Erythroblast (primary cell): ENCODE measurements around the gene ITPR1.
"Not testable (repeated sequence)": the region's sequence is repeated elsewhere in the genome, so short reads cannot be mapped to it uniquely, and the experiment has no call there.

Experiments used
- DNase-seq, 2 experiments: peaks; one replicate each; lab custom pipeline; 2025; lab: John Stamatoyannopoulos, UW
- GATA1 ChIP-seq: IDR thresholded peaks from 2 replicates; pipeline ENCODE4 v1.6.1; 2011; ENCODE audit warnings: low read depth, mild to moderate bottlenecking, control low read depth, low read length, moderate library complexity
- POLR2A ChIP-seq: IDR thresholded peaks from 2 replicates; pipeline ENCODE4 v1.6.1; 2011; ENCODE audit warnings: mild to moderate bottlenecking, low read length

Gene ITPR1

DNA sequence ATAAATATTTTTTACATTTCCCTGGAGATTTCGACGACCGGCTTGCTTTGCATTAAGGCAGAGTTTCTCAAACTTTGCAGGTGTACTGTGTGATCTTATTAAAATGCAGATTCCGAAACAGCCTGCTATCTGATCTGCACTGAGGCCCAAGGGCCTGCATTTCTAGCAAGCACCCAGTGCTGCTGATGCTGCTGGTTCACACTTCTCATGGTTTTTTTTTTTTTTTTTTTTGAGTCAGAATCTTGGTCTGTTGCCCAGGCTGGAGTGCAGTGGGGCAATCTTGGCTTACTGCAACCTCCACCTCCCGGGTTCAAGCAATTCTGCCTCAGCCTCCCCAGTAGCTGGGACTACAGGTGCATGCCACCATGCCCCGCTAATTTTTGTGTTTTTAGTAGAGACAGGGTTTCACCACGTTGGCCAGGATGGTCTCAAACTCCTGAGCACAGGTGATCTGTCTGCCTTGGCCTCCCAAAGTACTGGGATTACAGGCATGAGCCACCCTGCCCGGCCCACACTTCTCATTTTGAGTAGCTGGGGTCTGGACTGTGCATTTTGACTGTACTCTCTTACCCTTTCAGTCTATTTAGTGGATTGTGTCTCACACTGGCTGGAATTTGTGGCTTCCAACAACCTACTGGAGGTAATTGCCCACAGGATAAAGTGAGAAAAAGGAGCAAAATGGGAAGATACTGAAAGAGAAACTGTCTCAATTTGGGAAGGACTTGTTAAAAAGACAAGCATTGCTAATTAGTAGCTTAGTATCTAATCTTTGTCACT, 94.1 kb downstream of the ITPR1 start:
- TF ChIP-seq POLR2A, result no peak
- TF ChIP-seq GATA1, result no peak
- no peak for DNase-seq

DNA sequence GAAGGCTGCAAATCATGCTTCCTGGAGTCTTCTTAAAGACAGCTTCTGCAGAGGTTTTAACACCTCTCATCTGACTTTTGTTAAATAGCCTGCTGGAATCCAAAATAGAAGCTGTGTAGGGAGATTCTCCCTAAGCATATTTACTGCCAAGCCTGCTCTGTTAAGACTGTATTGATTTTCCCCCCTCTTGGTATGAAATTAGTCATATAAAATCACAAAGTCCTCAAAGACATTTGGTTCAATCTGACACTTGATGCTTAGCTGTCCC, 94.6 kb downstream of the ITPR1 start:
- TF ChIP-seq POLR2A, result no peak
- no peak for TF ChIP-seq GATA1
- DNase-seq, result no peak

DNA sequence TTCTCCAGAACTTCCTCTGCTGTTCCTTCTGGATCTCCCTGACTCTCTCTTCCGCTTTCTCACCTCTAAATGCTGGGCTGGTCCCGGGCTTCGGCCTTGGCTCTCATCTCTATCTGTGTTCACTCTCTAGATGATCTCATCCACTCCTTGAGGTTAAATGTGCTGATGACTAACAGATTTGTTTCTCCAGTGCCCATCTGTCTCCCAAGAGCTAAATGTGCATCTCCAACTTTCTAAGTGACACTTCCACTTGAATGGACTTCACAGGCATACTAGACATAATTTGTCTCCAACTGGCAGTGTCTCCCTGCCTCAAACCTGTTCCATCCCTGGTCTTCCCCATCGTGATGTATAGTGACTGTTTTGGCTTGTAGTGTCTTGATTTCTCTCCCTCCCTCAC, 95.3 kb downstream of the ITPR1 start:
- no peak for DNase-seq
- TF ChIP-seq GATA1 (no peak), POLR2A (no peak)

DNA sequence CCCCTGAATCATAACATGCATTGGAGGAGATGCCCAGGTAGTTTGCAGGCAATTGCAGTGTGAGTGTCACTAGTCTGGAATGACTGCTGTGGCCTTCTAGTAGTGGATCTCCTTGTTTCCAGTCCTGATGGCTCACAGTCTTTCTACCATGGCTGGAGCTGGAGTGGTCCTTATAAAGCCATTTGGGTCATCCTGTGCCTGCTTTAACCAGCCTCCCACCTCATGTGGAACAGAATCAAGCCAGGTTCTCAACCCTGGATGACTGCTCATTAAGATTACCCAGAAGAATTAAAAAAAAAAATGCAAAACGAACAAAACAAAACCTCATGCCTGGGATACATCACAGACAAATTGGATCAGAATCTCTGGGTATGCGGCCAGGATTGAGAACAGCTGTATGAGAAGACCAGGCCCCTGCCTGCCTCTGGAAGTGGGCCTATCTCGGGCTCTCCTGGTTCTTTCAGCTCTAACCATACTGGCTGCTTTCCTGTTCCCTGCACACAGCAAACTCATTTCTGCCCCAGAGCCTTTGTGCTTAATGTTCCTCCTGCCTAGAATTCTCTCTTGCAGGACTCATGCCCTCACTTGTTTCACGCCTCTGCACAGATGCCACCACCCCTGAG, 96.4 kb downstream of the ITPR1 start:
- TF ChIP-seq POLR2A, result no peak
- TF ChIP-seq GATA1, result no peak
- DNase-seq, result no peak

DNA sequence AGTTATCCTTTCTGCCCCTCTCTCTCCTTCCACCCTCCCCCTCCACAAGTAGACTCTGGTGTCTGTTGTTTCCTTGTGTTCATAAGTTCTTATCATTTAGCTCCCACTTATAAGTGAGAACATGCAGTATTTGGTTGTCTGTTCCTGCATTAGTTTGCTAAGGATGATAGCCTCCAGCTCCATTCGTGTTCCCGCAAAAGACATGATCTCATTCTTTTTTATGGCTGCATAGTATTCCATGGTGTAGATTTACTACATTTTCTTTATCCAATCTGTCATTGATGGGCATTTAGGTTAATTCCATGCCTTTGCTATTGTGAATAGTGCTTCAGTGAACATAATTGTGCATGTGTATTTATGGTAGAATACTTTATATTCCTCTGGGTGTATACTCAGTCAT, 97.7 kb downstream of the ITPR1 start:
- not testable (repeated sequence) for DNase-seq

DNA sequence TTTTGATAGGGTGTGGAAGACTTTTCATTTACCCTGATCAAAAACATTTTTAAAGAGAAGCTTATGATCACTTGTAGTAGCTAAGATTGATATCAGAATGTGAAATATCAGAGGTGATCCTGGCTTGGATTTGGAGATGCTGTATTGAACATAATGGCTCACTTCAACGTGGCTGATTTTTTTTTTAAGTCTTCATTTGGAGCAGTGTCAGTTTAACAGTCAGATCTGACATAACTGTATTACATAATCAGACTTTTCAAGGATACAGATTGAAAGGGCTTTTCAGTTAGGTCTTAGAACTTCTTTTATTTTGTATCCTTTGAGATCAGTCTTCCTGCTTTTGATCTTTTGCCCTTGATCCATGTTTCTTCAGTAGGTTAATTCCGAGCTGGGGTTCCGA, 98.5 kb downstream of the ITPR1 start:
- no peak for DNase-seq

DNA sequence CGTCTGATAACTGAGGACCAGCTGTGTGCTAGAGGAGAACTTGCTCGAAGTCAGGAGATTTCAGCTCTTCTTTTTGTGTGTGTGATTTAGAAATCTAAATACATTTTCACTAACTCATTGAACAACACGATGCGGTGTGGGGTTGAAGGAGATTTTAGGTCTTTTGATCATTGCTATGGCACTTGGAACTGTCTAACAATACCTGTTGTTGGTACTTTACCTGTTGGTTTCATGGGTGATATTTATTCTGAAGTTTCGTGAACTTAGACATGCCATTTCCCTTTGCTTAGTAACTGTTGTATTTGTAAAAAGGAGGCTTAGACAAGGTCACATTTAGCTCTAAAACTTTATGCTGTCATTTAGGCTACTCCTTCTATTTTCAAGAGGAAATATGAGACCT, 99.9 kb downstream of the ITPR1 start:
- no peak for DNase-seq
- TF ChIP-seq GATA1, result no peak
- TF ChIP-seq POLR2A, result no peak

More for the DNA sequence above, 98.5 kb downstream of the ITPR1 start:
- TF ChIP-seq POLR2A (no peak), GATA1 (no peak)

DNA sequence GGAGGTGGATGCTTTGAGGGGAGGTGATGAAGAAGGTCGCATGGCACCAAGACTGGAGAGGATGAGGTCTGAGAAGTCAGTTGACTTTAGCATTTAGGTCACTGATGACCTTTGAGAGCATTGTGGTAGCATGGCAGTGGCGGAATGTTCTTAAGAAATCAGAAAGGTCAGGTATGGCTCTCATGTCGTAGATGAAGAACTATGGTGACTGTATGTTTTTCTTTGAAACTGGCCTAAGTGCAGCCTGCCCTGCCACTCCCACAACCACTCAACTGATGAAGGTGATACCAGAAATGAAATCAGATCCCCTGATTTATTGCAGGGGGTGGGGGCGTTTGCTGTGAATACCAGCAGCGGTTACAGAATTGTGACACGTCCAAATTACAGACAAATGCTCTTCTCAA, 102.6 kb downstream of the ITPR1 start:
- TF ChIP-seq POLR2A (no peak), GATA1 (no peak)
- no peak for DNase-seq

DNA sequence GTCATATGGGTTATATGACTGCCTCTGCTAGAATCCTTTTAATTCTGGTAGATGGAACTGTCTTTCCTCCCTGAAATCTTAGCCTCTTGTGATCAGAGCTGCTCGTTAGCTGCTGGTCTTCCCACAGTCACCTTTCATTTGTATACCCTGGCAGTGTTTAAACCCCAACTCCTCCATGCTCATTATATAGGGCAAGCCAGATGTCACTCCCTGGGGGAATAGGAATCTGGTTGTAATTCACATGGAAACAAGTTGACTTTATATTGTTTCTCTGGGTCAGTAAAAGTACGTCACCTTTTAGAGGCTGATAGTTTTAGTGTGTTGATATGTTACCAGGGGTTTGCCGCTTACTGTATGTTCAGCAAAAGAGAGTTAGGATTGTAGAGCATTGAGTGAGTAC, 103.5 kb downstream of the ITPR1 start:
- no peak for DNase-seq
- no peak for TF ChIP-seq POLR2A
- no peak for TF ChIP-seq GATA1

DNA sequence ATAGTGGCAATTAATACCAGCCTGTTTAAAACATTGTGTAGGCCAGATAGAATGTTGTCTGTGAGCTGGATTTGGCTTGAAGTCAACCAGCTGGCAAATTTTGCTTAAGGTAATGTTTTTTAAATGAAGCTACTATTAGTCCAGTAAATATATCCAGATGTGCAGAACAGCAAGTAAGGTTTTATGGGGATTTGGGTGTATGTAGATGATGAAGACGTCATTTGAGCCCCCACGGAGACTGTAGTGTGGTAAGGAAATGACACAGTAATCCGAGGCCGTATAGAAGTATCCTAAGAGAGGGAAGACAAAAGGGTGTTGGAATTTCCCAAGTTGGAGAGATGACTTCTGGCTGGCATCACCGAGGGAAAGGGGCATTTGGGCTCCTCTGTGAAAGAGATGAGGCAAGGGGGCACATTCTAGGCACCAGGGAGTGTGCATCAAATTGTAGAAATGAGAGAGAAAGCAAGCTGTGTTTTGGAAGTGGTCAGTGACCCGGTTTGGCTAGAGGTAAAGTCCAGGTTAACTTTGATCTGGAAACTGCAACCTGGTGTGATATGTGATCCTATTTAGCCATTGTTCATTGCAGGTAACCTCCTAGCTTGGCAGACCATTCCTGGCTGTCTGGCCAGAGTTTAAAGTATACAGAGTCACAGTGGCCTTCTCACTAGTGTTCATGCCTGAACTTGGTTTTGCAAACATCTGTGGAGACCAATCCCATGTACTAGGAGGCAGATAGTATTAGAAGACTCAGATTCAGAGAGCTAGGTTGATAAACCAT, 104.2 kb downstream of the ITPR1 start:
- no peak for TF ChIP-seq POLR2A
- TF ChIP-seq GATA1, result no peak
- DNase-seq, result no peak

DNA sequence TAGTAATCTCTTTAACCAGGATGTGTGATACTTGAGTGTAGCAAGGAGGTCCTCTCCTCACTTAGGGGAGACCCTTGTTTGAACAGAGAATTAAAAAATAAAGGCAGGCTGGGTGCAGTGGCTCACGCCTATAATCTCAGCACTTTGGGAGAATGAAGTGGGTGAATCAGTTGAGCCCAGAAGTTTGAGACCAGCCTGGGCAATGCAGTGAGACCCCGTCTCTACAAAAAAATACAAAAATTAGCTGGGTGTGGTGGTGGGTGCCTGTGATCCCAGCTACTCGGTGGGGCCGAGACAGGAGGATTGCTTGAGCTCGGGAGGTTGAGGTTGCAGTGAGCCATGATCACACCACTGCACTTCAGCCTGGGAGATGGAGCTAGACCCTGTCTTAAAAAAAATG, 105.1 kb downstream of the ITPR1 start:
- not testable (repeated sequence) for DNase-seq

DNA sequence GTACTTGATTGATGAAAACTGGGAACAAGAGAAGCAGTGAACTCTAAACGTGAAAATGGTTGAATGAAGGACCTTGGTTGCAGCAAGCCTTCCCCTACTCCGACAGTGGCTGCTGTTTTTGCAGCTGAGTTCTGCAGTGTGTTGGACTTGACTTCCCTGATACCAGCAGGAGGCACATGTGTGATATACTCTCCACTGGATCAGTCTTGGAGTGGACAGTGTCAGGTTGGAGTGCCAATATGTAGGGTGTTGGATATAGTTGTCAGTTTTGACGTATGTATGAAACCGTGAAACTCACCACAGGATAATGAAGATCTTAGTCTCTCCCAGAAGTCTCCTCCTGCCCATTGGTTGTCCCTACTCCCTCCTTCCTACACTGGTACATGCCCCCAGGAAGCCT, 106.5 kb downstream of the ITPR1 start:
- no peak for DNase-seq
- TF ChIP-seq POLR2A (no peak), GATA1 (no peak)

DNA sequence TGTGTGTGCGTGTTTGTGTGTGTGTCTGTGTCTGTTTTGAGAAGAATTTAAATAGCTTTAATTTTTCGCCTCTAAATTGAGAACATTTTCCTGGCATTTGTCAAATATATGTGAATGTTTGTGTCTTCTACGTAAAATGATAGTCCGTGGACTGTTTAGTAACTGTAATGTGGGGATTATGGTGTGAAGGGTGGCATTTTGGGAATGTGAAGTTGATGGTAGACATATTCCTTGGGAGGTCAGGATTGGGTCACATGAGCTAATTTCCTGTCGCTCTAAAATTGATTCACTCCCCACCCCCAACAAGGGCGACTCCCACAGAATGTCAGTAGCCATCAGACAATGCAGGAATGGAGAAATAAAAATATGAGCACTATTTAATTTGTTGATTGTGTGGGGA, 107.3 kb downstream of the ITPR1 start:
- DNase-seq, result no peak
- TF ChIP-seq GATA1 (no peak), POLR2A (no peak)

DNA sequence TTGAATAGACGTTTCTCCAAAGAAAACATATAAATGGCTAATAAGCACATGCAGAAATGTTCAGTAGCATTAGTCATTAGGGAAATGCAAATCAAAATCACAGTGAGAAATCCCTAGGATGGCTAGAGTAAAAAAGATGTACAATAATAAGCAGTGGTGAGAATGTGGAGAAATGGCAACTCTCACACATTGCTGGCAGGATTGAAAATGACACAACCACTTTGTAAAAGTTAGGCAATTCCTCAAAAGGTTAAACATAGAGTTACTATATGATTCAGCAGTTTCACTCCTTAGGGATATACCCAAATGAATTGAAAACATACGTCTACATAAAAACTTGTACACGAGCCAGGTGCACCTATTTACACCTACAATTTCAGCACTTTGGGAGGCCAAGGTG, 108.7 kb downstream of the ITPR1 start:
- TF ChIP-seq POLR2A (no peak), GATA1 (no peak)
- no peak for DNase-seq

DNA sequence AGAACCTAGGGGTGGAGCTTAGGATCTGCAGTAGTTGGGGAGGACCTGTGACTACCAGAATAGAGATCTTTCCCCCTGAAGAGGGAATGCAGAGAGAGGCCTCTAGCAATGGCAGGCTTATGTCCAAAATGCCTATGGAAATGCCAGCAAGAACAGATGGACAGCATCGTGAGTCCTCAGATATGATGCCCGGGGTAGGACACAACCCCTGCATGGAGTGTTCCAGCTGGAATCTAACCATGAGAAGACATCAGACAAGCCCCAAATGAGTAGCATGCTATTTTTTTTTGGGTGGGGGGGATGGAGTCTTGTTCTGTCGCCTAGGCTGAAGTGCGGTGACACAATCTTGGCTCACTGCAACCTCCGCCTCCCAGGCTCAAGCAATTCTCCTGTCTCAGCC, 111.5 kb downstream of the ITPR1 start:
- no peak for DNase-seq
- no peak for TF ChIP-seq GATA1
